Heart right ventricle (tissue), 16 donors: ENCODE measurements around the gene LMX1B. TPM values are rescaled to one million over a fixed set of nuclear protein-coding genes. Genes with fewer than 3 reads are reported as not detected.
"Not testable (repeated sequence)": the region's sequence is repeated elsewhere in the genome, so short reads cannot be mapped to it uniquely, and the experiment has no call there.

Experiments
- ATAC-seq, 8 donors: fragments of 200-7000 bp; cut with Tn5 transposase; one replicate each; pipeline ENCODE4 v1.9.1; 2020; ENCODE audit warnings: mild to moderate bottlenecking in 8 of 8, moderate library complexity in 8 of 8, moderate number of reproducible peaks in 1 of 8
- DNase-seq, 2 donors: peaks; one replicate each; pipeline ENCODE4 v3.0.0-alpha.2; 2020
- H3K27ac ChIP-seq, 10 donors: fragments of 200-600 bp; sonication (generic) in 2 of 10; one replicate each; pipeline versions ENCODE4 v1.5.0 to v1.8.0; 2020 to 2022; ENCODE audit warnings: mild to moderate bottlenecking in 3 of 10
- H3K27me3 ChIP-seq, 7 donors: fragments of 200-600 bp; one replicate each; pipeline ENCODE4 v1.8.0; 2021 to 2022; ENCODE audit warnings: mild to moderate bottlenecking in 2 of 7
- H3K36me3 ChIP-seq, 9 donors: fragments of 200-600 bp; sonication (generic) in 1 of 9; one replicate each; pipeline versions ENCODE4 v1.5.0 to v1.8.0; 2020 to 2022; ENCODE audit warnings: mild to moderate bottlenecking in 2 of 9
- H3K4me1 ChIP-seq, 9 donors: fragments of 200-600 bp; sonication (generic) in 1 of 9; one replicate each; pipeline versions ENCODE4 v1.5.0 to v1.8.0; 2020 to 2022; ENCODE audit warnings: mild to moderate bottlenecking in 4 of 9
- H3K4me3 ChIP-seq, 10 donors: fragments of 200-600 bp; sonication (generic) in 2 of 10; one replicate each; pipeline versions ENCODE4 v1.5.0 to v1.8.0; 2020 to 2022; ENCODE audit warnings: mild to moderate bottlenecking in 7 of 10, moderate library complexity in 2 of 10
- H3K9me3 ChIP-seq, 11 donors: fragments of 200-600 bp in 10 of 11; sonication (generic) in 2 of 11; one replicate each; pipeline versions ENCODE4 v1.5.0 to v1.8.0; 2013 to 2022; ENCODE audit warnings: mild to moderate bottlenecking in 2 of 11, control low read depth in 1 of 11, moderate library complexity in 1 of 11
- CTCF ChIP-seq, 9 donors: fragments of 200-600 bp; sonication (generic) in 2 of 9; IDR thresholded peaks; one replicate each; pipeline versions ENCODE4 v1.5.0 to v1.8.0; 2021 to 2022; ENCODE audit warnings: antibody characterized with exemption in 9 of 9, mild to moderate bottlenecking in 5 of 9, moderate library complexity in 1 of 9
- WGBS, 2 donors: extraction: QIAGEN DNeasy Blood & Tissue Kit; methylation state at CpG; one replicate each; pipeline ENCODE4 v1.1.7; 2013; ENCODE audit warnings: inconsistent platforms in 1 of 2; 5-methylcytosine and 5-hydroxymethylcytosine counted together
- intact Hi-C, 10 donors: fragments of 100-400 bp; cut with DNase I; formaldehyde crosslinking; loops; one replicate each; pipeline versions ENCODE4 v1.11.1 to v1.14.2; 2022
- polyA plus RNA-seq, 2 donors: library from polyadenylated mRNA; stranded (reverse); fragments of 200-250 nt; gene quantifications; one replicate each; pipeline ENCODE4 v1.2.3, GENCODE V29; 2013
- total RNA-seq, 10 donors: library from RNA; stranded (reverse); fragmentation: NEBNext Ultra II Directional in 3 of 10; extraction: Animal tissue kit (Norgen Biotek cat#: 25700) in 3 of 10; gene quantifications; one replicate each; pipeline versions ENCODE4 v1.2.1 to v1.2.4, GENCODE V29; 2021 to 2023
- donor health status: Arrhythmogenic right ventricular cardiomyopathy.
- donor health status: ischemic (EF 13 %, LVEDD 7.1; RV severe dilation, severe dysfunction).
- donor health status: healthy with polysubstance abuse.
- donor health status: DM: no; HTN: yes; CAD: no.
- donor health status: DM: no; HTN: no; CAD: no.
- donor health status: ischemic (EF 25% LVEDD 6.9; RV normal size, moderate dysfunction).
- donor health status: ischemic (EF 25% LVEDD 5.7; RV mildly dilated, moderate dysfunction).
- donor health status: healthy.
- donor health status: DM: yes; HTN: yes; CAD: no.
- donor health status: Ischemic cardiomyopathy.
- donor health status: ischemic (EF 35%, LVEDD 5.7; RV mildly dilated, moderate dysfunction).
- donor health status: nonischemic (EF 11% LVEDD 7.7; RV severe dilation, severe dysfunction).
- donor health status: DM: yes; HTN: yes; CAD: no.
- donor health status: PGD.
- donor health status: ischemic (EF 29% LVEDD 5.4; RV normal size, mild dysfunction).
- donor health status: nonischemic (EF 23%, LVEDD 6.1; RV moderate dilation, normal function).

The LMX1B gene
- total and polyA plus RNA-seq, 12 donors: 0.25 to 0.97 (median 0.37) TPM

- Histone ChIP-seq H3K4me1 (no peaks in the 10 kb centered on the region), H3K4me3 (no peak overlapping the region), H3K27me3 (peaks cover 0 to 34% (median 21%) of the 10 kb centered on the region in 7 donors), H3K27ac (no peak overlapping the region), H3K9me3 (no peaks in the 10 kb centered on the region), H3K36me3 (no peaks in the 10 kb centered on the region)
- intact Hi-C loops: loop anchor here in 1 of 10 donors (10.0 kb wide), 1 partner anchor 274 kb away; no protein-coding TSS in a partner anchor
- TF ChIP-seq CTCF (IDR thresholded peaks at IDR 0.05): no peak
- ATAC-seq (no peak), DNase-seq (no peak)
- WGBS, 2 donors: 92 to 95% methylated on average over 1 of the region's 1 CpG
Measured at GRCh38 chr9:126569036-126569435, 44.7 kb upstream of the LMX1B start.

GRCh38 chr9:126578029-126578428, 35.7 kb upstream of the LMX1B start:
- H3K36me3 ChIP-seq: no peaks in the 10 kb centered on the region
- H3K4me3 ChIP-seq: no peak overlapping the region
- H3K27ac ChIP-seq: no peak overlapping the region
- no peaks in the 10 kb centered on the region for H3K9me3 ChIP-seq
- intact Hi-C loops: no loop called here
- ATAC-seq (no peak), DNase-seq (no peak)
- WGBS, 2 donors: 70 to 75% methylated on average over 6 of the region's 6 CpGs
- no peak for TF ChIP-seq CTCF (IDR thresholded peaks at IDR 0.05)
- peaks cover 0 to 15% (median 0%) of the 10 kb centered on the region in 7 donors for H3K27me3 ChIP-seq
- H3K4me1 ChIP-seq: no peaks in the 10 kb centered on the region

- H3K4me1 ChIP-seq, H3K36me3 ChIP-seq, H3K27ac ChIP-seq, DNase-seq, ATAC-seq, intact Hi-C loops, H3K4me3 ChIP-seq, H3K9me3 ChIP-seq: not testable (repeated sequence)
- peaks cover 0 to 15% (median 0%) of the 10 kb centered on the region in 7 donors for H3K27me3 ChIP-seq
- WGBS, 2 donors: 86 to 96% methylated on average over 5 of the region's 5 CpGs
Measured at GRCh38 chr9:126580319-126580718, 33.4 kb upstream of the LMX1B start.

GRCh38 chr9:126581893-126582292, 31.8 kb upstream of the LMX1B start:
- no peak for TF ChIP-seq CTCF (IDR thresholded peaks at IDR 0.05)
- Histone ChIP-seq H3K36me3 (no peaks in the 10 kb centered on the region), H3K27ac (no peak overlapping the region), H3K4me1 (peaks cover 0 to 3% (median 2%) of the 10 kb centered on the region in 9 donors), H3K27me3 (peaks cover 0 to 15% (median 0%) of the 10 kb centered on the region in 7 donors), H3K4me3 (no peak overlapping the region), H3K9me3 (no peaks in the 10 kb centered on the region)
- intact Hi-C loops: no loop called here
- DNase-seq (no peak), ATAC-seq (no peak)
- 67% methylated on average over 9 of the region's 9 CpGs for WGBS, 2 donors

- H3K4me1 ChIP-seq: peaks cover 1 to 9% (median 7%) of the 10 kb centered on the region in 9 donors
- intact Hi-C loops: no loop called here
Measured at GRCh38 chr9:126582427-126582826, 31.3 kb upstream of the LMX1B start.

More at GRCh38 chr9:126582427-126582826, 31.3 kb upstream of the LMX1B start:
- WGBS, 2 donors: 80 to 84% methylated on average over 7 of the region's 7 CpGs
- TF ChIP-seq CTCF (IDR thresholded peaks at IDR 0.05): no peak
- Histone ChIP-seq H3K27ac (no peak overlapping the region), H3K9me3 (no peaks in the 10 kb centered on the region), H3K4me3 (no peak overlapping the region), H3K36me3 (no peaks in the 10 kb centered on the region), H3K27me3 (peaks cover 0 to 15% (median 0%) of the 10 kb centered on the region in 7 donors)
- DNase-seq (no peak), ATAC-seq (no peak)
